IMR-90 (cell line): ENCODE data around the gene VILL.

Source experiments
- BHLHE40 ChIP-seq: fragments of 150-350 bp; IDR thresholded peaks from 2 replicates; pipeline ENCODE4 v1.6.1; 2016; ENCODE audit warnings: mild to moderate bottlenecking, low read depth, low read length
- CEBPB ChIP-seq: IDR thresholded peaks from 2 replicates; pipeline ENCODE4 v1.6.1; 2012; ENCODE audit warnings: low read depth, low read length, improper control_type of control experiment
- CTCF ChIP-seq: conservative IDR thresholded peaks from 2 replicates; pipeline ENCODE4 v1.5.1; 2012; ENCODE audit warnings: mild to moderate bottlenecking, low read depth, low read length, improper control_type of control experiment
- ELK1 ChIP-seq: fragments of 150-350 bp; IDR thresholded peaks from 2 replicates; pipeline ENCODE4 v1.6.1; 2016; ENCODE audit warnings: low read depth, mild to moderate bottlenecking, low read length, moderate library complexity, borderline replicate concordance
- FOS ChIP-seq: fragments of 150-350 bp; IDR thresholded peaks from 2 replicates; pipeline ENCODE4 v1.6.1; 2016; ENCODE audit warnings: low read depth, low read length
- MAFK ChIP-seq: IDR thresholded peaks from 2 replicates; pipeline ENCODE4 v1.6.1; 2012; ENCODE audit warnings: low read depth, low read length, improper control_type of control experiment
- MXI1 ChIP-seq: IDR thresholded peaks from 2 replicates; pipeline ENCODE4 v1.6.1; 2012; ENCODE audit warnings: low read depth, mild to moderate bottlenecking, low read length, moderate library complexity, borderline replicate concordance
- NFE2L2 ChIP-seq: fragments of 150-350 bp; IDR thresholded peaks from 2 replicates; pipeline ENCODE4 v1.6.1; 2016; ENCODE audit warnings: low read depth, mild to moderate bottlenecking, low read length
- POLR2A ChIP-seq: IDR thresholded peaks from 2 replicates; pipeline ENCODE4 v1.6.1; 2012; ENCODE audit warnings: mild to moderate bottlenecking, low read depth, low read length
- RCOR1 ChIP-seq: IDR thresholded peaks from 2 replicates; pipeline ENCODE4 v1.6.1; 2012; ENCODE audit warnings: mild to moderate bottlenecking, low read length, improper control_type of control experiment; ENCODE audit not compliant: insufficient replicate concordance
- TF ChIP-seq, protein P1 (sequence below): fragments of 150-350 bp; IDR thresholded peaks from 2 replicates; pipeline ENCODE4 v1.6.1; 2017; ENCODE audit warnings: mild to moderate bottlenecking, antibody characterized with exemption, low read length, low read depth

GRCh38 chr3:37985637-37986320 lies 4.8 kb upstream of the VILL start:
- TF ChIP-seq MAFK (no peak), CEBPB (no peak), CTCF (no peak), MXI1 (no peak), POLR2A (no peak), ELK1 (no peak), FOS (no peak), BHLHE40 (no peak), RCOR1 (no peak), NFE2L2 (no peak)
- TF ChIP-seq, protein P1, sequence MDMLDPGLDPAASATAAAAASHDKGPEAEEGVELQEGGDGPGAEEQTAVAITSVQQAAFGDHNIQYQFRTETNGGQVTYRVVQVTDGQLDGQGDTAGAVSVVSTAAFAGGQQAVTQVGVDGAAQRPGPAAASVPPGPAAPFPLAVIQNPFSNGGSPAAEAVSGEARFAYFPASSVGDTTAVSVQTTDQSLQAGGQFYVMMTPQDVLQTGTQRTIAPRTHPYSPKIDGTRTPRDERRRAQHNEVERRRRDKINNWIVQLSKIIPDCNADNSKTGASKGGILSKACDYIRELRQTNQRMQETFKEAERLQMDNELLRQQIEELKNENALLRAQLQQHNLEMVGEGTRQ = no peak
